HCT116 (cell line): ENCODE data around the gene USO1. TPM values are rescaled to one million over a fixed set of nuclear protein-coding genes. Genes with fewer than 3 reads are reported as not detected.

Source experiments
- ATAC-seq: fragments of 200-7000 bp; cut with Tn5 transposase; 2 replicates; pipeline ENCODE4 v1.9.1; 2020; ENCODE audit warnings: mild to moderate bottlenecking, moderate library complexity
- BruUV-seq: library from RNA; stranded (reverse); fragments of 400-500 nt; replicated peaks from 2 replicates; lab custom pipeline; 2021; lab: Mats Ljungman, UMichigan
- CTCF ChIA-PET: fragments of 300-600 bp; sonication (Branson Sonifier 250); formaldehyde crosslinking; loops from one replicate; lab custom pipeline; 2021; ENCODE audit warnings: antibody characterized with exemption; lab: Charles Lee
- POLR2A ChIA-PET: fragments of 300-600, 350-600 bp; sonication (Branson Sonifier 250); formaldehyde crosslinking; loops from one replicate; lab custom pipeline; 2021; ENCODE audit warnings: antibody characterized with exemption; lab: Charles Lee
- RAD21 ChIA-PET, 2 experiments: fragments of 300-600 bp; sonication (Branson Sonifier 250); formaldehyde crosslinking; loops; one replicate each; lab custom pipeline; 2023; ENCODE audit warnings: low total read pairs in 2 of 2; ENCODE audit not compliant: uncharacterized antibody in 2 of 2, unreplicated experiment in 2 of 2, low non-redundant PET in 1 of 2; lab: Charles Lee
- DNase-seq: peaks from one replicate; pipeline ENCODE4 v3.0.0-alpha.2; 2010; ENCODE audit warnings: low read depth, low spot score
- H2AFZ ChIP-seq: fragments of 200-600 bp; shearing (Covaris generic), sonication (generic); 2 replicates; pipeline ENCODE4 v1.6.1; 2017; ENCODE audit warnings: low read depth, mixed run types, mixed read lengths, antibody characterized with exemption, low read length; ENCODE audit not compliant: poor library complexity, severe bottlenecking
- H3K27ac ChIP-seq: 2 replicates; pipeline ENCODE4 v1.5.1; 2012; ENCODE audit warnings: low read depth, low read length
- H3K27me3 ChIP-seq: fragments of 200-600 bp; sonication (generic); 2 replicates; pipeline ENCODE4 v1.6.1; 2016; ENCODE audit warnings: mixed run types, low read length, mixed read lengths; ENCODE audit not compliant: insufficient read depth
- H3K36me3 ChIP-seq, 2 experiments: fragments of 200-500 bp in 1 of 2; fragments of 200-600 bp in 1 of 2; sonication (Bioruptor generic) in 1 of 2; sonication (generic) in 1 of 2; 2 replicates each; pipeline versions ENCODE4 v1.5.1 to v1.6.1; 2014 to 2016; ENCODE audit warnings: low read length in 2 of 2, inconsistent platforms in 1 of 2, mixed read lengths in 1 of 2, mixed run types in 1 of 2; ENCODE audit not compliant: insufficient read depth in 2 of 2, control insufficient read depth in 1 of 2
- H3K4me1 ChIP-seq, 2 experiments: fragments of 200-600 bp in 1 of 2; sonication (generic) in 1 of 2; 2 replicates each; pipeline versions ENCODE4 v1.5.1 to v1.6.1; 2012 to 2017; ENCODE audit warnings: low read length in 2 of 2, inconsistent platforms in 1 of 2, mild to moderate bottlenecking in 1 of 2, mixed read lengths in 1 of 2, mixed run types in 1 of 2, moderate library complexity in 1 of 2; ENCODE audit not compliant: insufficient read depth in 2 of 2, control insufficient read depth in 1 of 2
- H3K4me2 ChIP-seq: fragments of 200-600 bp; sonication (generic); 2 replicates; pipeline ENCODE4 v1.6.1; 2017; ENCODE audit warnings: mixed run types, low read length, mixed read lengths
- H3K4me3 ChIP-seq, 2 experiments: fragments of 200-600 bp in 1 of 2; sonication (generic) in 1 of 2; replicated peaks in 1 of 2; 2 replicates each; pipeline ENCODE4 v1.5.1; 2011 to 2016; ENCODE audit warnings: low read length in 2 of 2, control low read depth in 1 of 2, low read depth in 1 of 2, mild to moderate bottlenecking in 1 of 2, mixed read lengths in 1 of 2, mixed run types in 1 of 2
- H3K79me2 ChIP-seq: fragments of 200-600 bp; sonication (generic); 2 replicates; pipeline ENCODE4 v1.6.1; 2017; ENCODE audit warnings: mild to moderate bottlenecking, mixed run types, low read length, moderate library complexity, mixed read lengths; ENCODE audit not compliant: insufficient read depth
- H3K9ac ChIP-seq: fragments of 200-600 bp; sonication (generic); 2 replicates; pipeline ENCODE4 v1.6.1; 2016; ENCODE audit warnings: low read length, mixed read lengths
- H3K9me2 ChIP-seq: fragments of 200-600 bp; sonication (generic), shearing (Covaris generic); 2 replicates; pipeline ENCODE4 v1.6.1; 2017; ENCODE audit warnings: mixed run types, mild to moderate bottlenecking, moderate library complexity; ENCODE audit not compliant: insufficient read depth
- H3K9me3 ChIP-seq, 2 experiments: fragments of 200-500 bp in 1 of 2; fragments of 200-600 bp in 1 of 2; sonication (Bioruptor generic) in 1 of 2; sonication (generic) in 1 of 2; 2 replicates each; pipeline ENCODE4 v1.6.1; 2014 to 2017; ENCODE audit warnings: low read length in 2 of 2, mixed read lengths in 2 of 2, inconsistent platforms in 1 of 2, low read depth in 1 of 2, mild to moderate bottlenecking in 1 of 2, mixed run types in 1 of 2, moderate library complexity in 1 of 2; ENCODE audit not compliant: control insufficient read depth in 1 of 2, insufficient read depth in 1 of 2
- H4K20me1 ChIP-seq: fragments of 200-600 bp; sonication (generic), shearing (Covaris generic); 2 replicates; pipeline ENCODE4 v1.6.1; 2017; ENCODE audit warnings: mixed run types, mild to moderate bottlenecking, moderate library complexity; ENCODE audit not compliant: insufficient read depth
- CBX3 ChIP-seq: IDR thresholded peaks from 2 replicates; pipeline ENCODE4 v1.6.1; 2012; ENCODE audit warnings: low read depth
- CEBPB ChIP-seq: IDR thresholded peaks from 2 replicates; pipeline ENCODE4 v1.6.1; 2012; ENCODE audit warnings: low read depth
- EZH2 ChIP-seq: fragments of 200-600 bp; sonication (generic); IDR thresholded peaks from 2 replicates; pipeline ENCODE4 v1.6.1; 2017; ENCODE audit warnings: antibody characterized with exemption, mixed run types
- FOSL1 ChIP-seq: IDR thresholded peaks from 2 replicates; pipeline ENCODE4 v1.6.1; 2012; ENCODE audit warnings: low read depth
- JUND ChIP-seq: IDR thresholded peaks from 2 replicates; pipeline ENCODE4 v1.6.1; 2012
- ZBTB33 ChIP-seq: IDR thresholded peaks from 2 replicates; pipeline ENCODE4 v1.6.1; 2011; ENCODE audit warnings: mild to moderate bottlenecking, low read length, moderate library complexity; ENCODE audit not compliant: insufficient replicate concordance; ENCODE audit errors: extremely low read depth
- ZNF274 ChIP-seq: fragments of 200-500 bp; sonication (Bioruptor generic); IDR thresholded peaks from 2 replicates; pipeline ENCODE4 v1.6.1; 2014; ENCODE audit warnings: mild to moderate bottlenecking, low read depth, low read length, inconsistent platforms
- intact Hi-C: fragments of 100-400 bp; cut with micrococcal nuclease; formaldehyde crosslinking; loops from 2 replicates; pipeline ENCODE4 v1.10.0; 2022
- total RNA-seq: library from RNA; stranded (reverse); gene quantifications from one replicate; pipeline ENCODE4 v1.2.1, GENCODE V29; 2021; ENCODE audit not compliant: unreplicated experiment

USO1 gene
- total RNA-seq, 1 experiment from 2014 or later: 72.7 TPM

GRCh38 chr4:75683482-75684155 is 40.8 kb upstream of the USO1 start (continued):
- no peak for TF ChIP-seq ZBTB33
- TF ChIP-seq JUND: no peak

- no peaks in the 10 kb centered on the region for H3K79me2 ChIP-seq
- no peaks in the 10 kb centered on the region for H3K4me1 ChIP-seq
- POLR2A ChIA-PET: no interaction called here
- intact Hi-C loops: no loop called here
- H3K27me3 ChIP-seq: no peaks in the 10 kb centered on the region
- no peak overlapping the region for H3K9ac ChIP-seq
- H3K27ac ChIP-seq: no peak overlapping the region
- ATAC-seq: no peak
- no peaks in the 10 kb centered on the region for H3K36me3 ChIP-seq
- no peak overlapping the region for H3K4me3 ChIP-seq
- TF ChIP-seq ZBTB33: no peak
- no peak for TF ChIP-seq FOSL1
- no peak for TF ChIP-seq EZH2
- TF ChIP-seq CBX3: no peak
- no peak for TF ChIP-seq CEBPB
- TF ChIP-seq ZNF274: no peak
- DNase-seq: no peak
- H3K9me2 ChIP-seq: no peaks in the 10 kb centered on the region
- CTCF ChIA-PET: no interaction called here
- no peak overlapping the region for H3K4me2 ChIP-seq
- RAD21 ChIA-PET: no interaction called here
- no peak overlapping the region for H2AFZ ChIP-seq
- no TSS peak for BruUV-seq
- H4K20me1 ChIP-seq: no peaks in the 10 kb centered on the region
- H3K9me3 ChIP-seq: no peaks in the 10 kb centered on the region
These were observed 38.7 kb upstream of the USO1 start for GRCh38 chr4:75685546-75686189.
